Kidney tubule cell (primary cell): Measurements from ENCODE around the gene SC5D.

Source experiments
- DNase-seq: peaks from one replicate; pipeline ENCODE4 v3.0.0-alpha.2; 2018; ENCODE audit warnings: low spot score

The SC5D gene

GRCh38 chr11:121328967-121329679, 36.6 kb downstream of the SC5D start:
- no peak for DNase-seq

- DNase-seq: no peak
Observed at GRCh38 chr11:121329781-121330395, 37.3 kb downstream of the SC5D start.

GRCh38 chr11:121330614-121331435, 38.3 kb downstream of the SC5D start:
- no peak for DNase-seq

GRCh38 chr11:121334973-121335710, 42.6 kb downstream of the SC5D start:
- DNase-seq: no peak

- no peak for DNase-seq
Observed at GRCh38 chr11:121336279-121336937, 43.8 kb downstream of the SC5D start.

GRCh38 chr11:121337078-121337477, 44.5 kb downstream of the SC5D start:
- no peak for DNase-seq

GRCh38 chr11:121337740-121338272, 45.2 kb downstream of the SC5D start:
- DNase-seq: no peak

GRCh38 chr11:121338536-121338935, 46.0 kb downstream of the SC5D start:
- DNase-seq: no peak

- no peak for DNase-seq
Observed at GRCh38 chr11:121340032-121340580, 47.5 kb downstream of the SC5D start.

- DNase-seq: peak; percentile 72
Observed at GRCh38 chr11:121341609-121342008, 49.0 kb downstream of the SC5D start.

GRCh38 chr11:121344824-121345223, 52.3 kb downstream of the SC5D start:
- DNase-seq: peak; percentile 16

GRCh38 chr11:121347094-121347493, 54.5 kb downstream of the SC5D start:
- no peak for DNase-seq

- DNase-seq: no peak
Observed at GRCh38 chr11:121347813-121348212, 55.2 kb downstream of the SC5D start.

- no peak for DNase-seq
Observed at GRCh38 chr11:121348220-121348875, 55.8 kb downstream of the SC5D start.

- no peak for DNase-seq
Observed at GRCh38 chr11:121349790-121350189, 57.2 kb downstream of the SC5D start.

GRCh38 chr11:121350314-121351082, 57.9 kb downstream of the SC5D start:
- no peak for DNase-seq

- peak; percentile 59 for DNase-seq
Observed at GRCh38 chr11:121351083-121351630, 58.6 kb downstream of the SC5D start.

GRCh38 chr11:121352251-121352891, 59.8 kb downstream of the SC5D start:
- no peak for DNase-seq

GRCh38 chr11:121354192-121354591, 61.6 kb downstream of the SC5D start:
- no peak for DNase-seq
